Measurements from ENCODE around the gene SPAG9. TPM values are rescaled to one million over a fixed set of nuclear protein-coding genes. Genes with fewer than 3 reads are reported as not detected.
"Not testable (repeated sequence)": the region's sequence is repeated elsewhere in the genome, so short reads cannot be mapped to it uniquely, and the experiment has no call there.

Gene SPAG9
- total RNA-seq, 6 donors from 2014 or later = 87.5 to 233 (median 152) TPM

DNA sequence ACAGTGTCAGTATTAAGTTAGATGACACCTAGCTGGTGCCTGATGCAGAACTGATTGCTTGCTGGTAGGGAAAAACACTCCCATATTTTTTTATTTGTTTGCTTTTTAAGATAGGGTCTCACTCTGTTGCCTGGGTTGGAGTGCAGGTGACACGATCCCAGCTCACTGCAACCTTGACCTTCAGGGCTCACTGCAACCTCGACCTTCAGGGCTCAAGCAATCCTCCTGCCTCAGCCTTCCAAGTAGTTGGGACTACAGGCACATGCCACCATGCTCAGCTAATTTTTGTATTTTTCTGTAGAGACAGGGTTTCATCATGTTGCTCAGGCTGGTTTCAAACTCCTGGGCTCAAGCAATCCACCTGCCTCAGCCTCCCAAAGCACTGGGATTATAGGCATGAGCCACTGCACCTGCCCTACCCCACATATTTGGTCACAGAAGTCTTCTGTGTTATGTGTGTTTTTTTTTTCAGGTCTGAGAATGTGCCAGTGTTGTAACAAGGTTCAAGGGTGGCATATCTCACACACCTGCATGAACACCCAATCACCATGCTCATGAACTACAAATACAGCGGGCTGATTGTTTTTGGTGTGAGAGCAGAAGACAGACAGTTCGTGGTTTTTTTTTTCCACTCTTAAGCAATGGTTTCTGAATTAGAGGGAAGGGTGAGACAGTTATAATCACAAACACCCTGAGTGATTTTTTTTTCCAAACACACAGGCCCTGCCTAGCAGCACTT is 22.8 kb downstream of the SPAG9 start:
- Histone ChIP-seq H3K36me3 (no peaks in the 10 kb centered on the region), H3K4me3 (no peak overlapping the region), H3K27me3 (no peaks in the 10 kb centered on the region), H3K27ac (peak overlapping the region in 3 of 4 donors; percentile 27 to 48 (median 34)), H3K9me3 (no peaks in the 10 kb centered on the region), H3K4me1 (peaks cover 0 to 45% (median 23%) of the 10 kb centered on the region in 4 donors)
- peak in 1 of 2 donors; percentile 28 for DNase-seq
- TF ChIP-seq POLR2A (IDR thresholded peaks at IDR 0.05) (no peak), POLR2AphosphoS5 (IDR thresholded peaks at IDR 0.05) (no peak), EP300 (IDR thresholded peaks at IDR 0.05) (no peak)
- TF ChIP-seq, protein P1, sequence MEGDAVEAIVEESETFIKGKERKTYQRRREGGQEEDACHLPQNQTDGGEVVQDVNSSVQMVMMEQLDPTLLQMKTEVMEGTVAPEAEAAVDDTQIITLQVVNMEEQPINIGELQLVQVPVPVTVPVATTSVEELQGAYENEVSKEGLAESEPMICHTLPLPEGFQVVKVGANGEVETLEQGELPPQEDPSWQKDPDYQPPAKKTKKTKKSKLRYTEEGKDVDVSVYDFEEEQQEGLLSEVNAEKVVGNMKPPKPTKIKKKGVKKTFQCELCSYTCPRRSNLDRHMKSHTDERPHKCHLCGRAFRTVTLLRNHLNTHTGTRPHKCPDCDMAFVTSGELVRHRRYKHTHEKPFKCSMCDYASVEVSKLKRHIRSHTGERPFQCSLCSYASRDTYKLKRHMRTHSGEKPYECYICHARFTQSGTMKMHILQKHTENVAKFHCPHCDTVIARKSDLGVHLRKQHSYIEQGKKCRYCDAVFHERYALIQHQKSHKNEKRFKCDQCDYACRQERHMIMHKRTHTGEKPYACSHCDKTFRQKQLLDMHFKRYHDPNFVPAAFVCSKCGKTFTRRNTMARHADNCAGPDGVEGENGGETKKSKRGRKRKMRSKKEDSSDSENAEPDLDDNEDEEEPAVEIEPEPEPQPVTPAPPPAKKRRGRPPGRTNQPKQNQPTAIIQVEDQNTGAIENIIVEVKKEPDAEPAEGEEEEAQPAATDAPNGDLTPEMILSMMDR (IDR thresholded peaks at IDR 0.05) = no peak
- 64 to 66% methylated on average over 4 of the region's 4 CpGs for WGBS, 2 donors
- peak in 1 of 2 donors; percentile 69 for ATAC-seq (ENCODE audit: low FRiP score in 2 of 2)

GRCh38 chr17:51091635-51092034 is 29.0 kb downstream of the SPAG9 start:
- H3K36me3 ChIP-seq = peaks cover 0 to 2% (median 0%) of the 10 kb centered on the region in 4 donors
- WGBS, 2 donors = 62 to 88% methylated on average over 2 of the region's 2 CpGs
- H3K9me3 ChIP-seq = no peaks in the 10 kb centered on the region
- no peak for ATAC-seq (ENCODE audit: low FRiP score in 2 of 2)
- H3K27me3 ChIP-seq = no peaks in the 10 kb centered on the region
- no peak overlapping the region for H3K4me3 ChIP-seq
- H3K4me1 ChIP-seq = peaks cover 2 to 37% (median 15%) of the 10 kb centered on the region in 4 donors
- no peak for DNase-seq
- TF ChIP-seq POLR2A (IDR thresholded peaks at IDR 0.05) (no peak), EP300 (IDR thresholded peaks at IDR 0.05) (no peak), POLR2AphosphoS5 (IDR thresholded peaks at IDR 0.05) (no peak)
- TF ChIP-seq, protein P1 (IDR thresholded peaks at IDR 0.05) = no peak
- H3K27ac ChIP-seq = no peak overlapping the region

DNA sequence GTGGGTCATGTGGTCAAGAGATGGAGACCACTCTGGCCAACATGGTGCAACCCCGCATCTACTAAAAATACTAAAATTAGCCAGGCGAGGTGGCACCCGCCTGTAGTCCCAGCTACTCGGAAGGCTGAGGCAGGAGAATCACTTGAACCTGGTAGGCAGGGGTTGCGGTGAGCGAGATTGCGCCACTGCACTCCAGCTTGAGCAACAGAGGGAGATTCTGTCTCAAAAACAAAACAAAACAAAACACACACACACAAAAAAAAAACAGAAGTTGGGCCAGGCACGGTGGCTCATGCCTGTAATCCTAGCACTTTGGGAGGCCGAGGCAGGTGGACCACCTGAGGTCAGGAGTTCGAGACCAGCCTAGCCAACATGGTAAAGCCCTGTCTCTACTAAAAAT is 31.8 kb downstream of the SPAG9 start:
- peaks cover 12 to 45% (median 29%) of the 10 kb centered on the region in 4 donors for H3K4me1 ChIP-seq
- DNase-seq = peak in 1 of 2 donors; percentile 75

GRCh38 chr17:51088287-51088686 is 32.4 kb downstream of the SPAG9 start:
- H3K4me3 ChIP-seq = no peak overlapping the region
- DNase-seq (no peak), ATAC-seq (ENCODE audit: low FRiP score in 2 of 2) (no peak)
- TF ChIP-seq EP300 (IDR thresholded peaks at IDR 0.05) (no peak), POLR2A (IDR thresholded peaks at IDR 0.05) (no peak), POLR2AphosphoS5 (IDR thresholded peaks at IDR 0.05) (no peak)
- TF ChIP-seq, protein P1 (IDR thresholded peaks at IDR 0.05) = no peak
- WGBS, 2 donors = 88 to 89% methylated on average over 9 of the region's 9 CpGs
- H3K9me3 ChIP-seq = no peaks in the 10 kb centered on the region
- H3K27me3 ChIP-seq = no peaks in the 10 kb centered on the region
- peak overlapping the region in 3 of 4 donors; percentile 28 to 83 (median 67) for H3K27ac ChIP-seq
- peaks cover 0 to 2% (median 0%) of the 10 kb centered on the region in 4 donors for H3K36me3 ChIP-seq
- H3K4me1 ChIP-seq = peaks cover 12 to 45% (median 28%) of the 10 kb centered on the region in 4 donors

More for the DNA sequence above, 31.8 kb downstream of the SPAG9 start:
- H3K4me3 ChIP-seq, H3K36me3 ChIP-seq, H3K9me3 ChIP-seq, H3K27me3 ChIP-seq: not testable (repeated sequence)
- ATAC-seq (ENCODE audit: low FRiP score in 2 of 2) = peak in 1 of 2 donors; percentile 34
- H3K27ac ChIP-seq = peak overlapping the region in 2 of 4 donors; percentile 67 to 83
- 69 to 77% methylated on average over 10 of the region's 10 CpGs for WGBS, 2 donors
- peak; percentile 14 to 57 for TF ChIP-seq POLR2AphosphoS5 (IDR thresholded peaks at IDR 0.05)

DNA sequence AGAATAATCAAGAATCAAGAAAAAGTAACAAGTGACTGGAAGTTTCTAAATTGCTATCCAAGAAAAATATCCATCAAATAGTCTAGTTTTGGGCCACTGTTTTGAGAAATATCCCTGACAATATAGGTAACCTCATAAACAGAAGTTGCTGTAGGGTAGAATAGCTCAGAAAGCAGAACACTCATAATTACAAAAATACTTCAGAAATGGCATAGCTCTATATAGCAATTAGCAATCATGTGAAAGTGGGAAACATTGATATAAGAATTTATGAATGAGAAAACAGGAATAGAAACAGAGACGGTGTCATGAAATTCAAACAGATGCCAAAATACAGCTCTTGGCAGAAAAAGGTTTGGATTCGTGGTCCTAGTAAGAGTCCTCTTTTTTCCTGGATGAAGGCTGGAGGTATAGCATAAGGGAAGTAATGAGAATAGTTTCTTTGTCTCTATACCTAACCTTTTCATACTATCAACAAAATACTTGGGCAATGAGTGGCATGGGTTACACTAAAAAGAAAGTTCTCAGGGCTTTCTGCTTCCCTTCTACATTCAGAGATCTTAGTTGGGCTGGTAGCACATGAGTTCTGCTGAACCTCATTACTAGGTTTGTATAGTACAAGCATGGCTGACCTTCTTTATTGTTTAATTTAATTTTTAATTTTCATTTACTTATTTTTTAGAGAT is 33.5 kb downstream of the SPAG9 start:
- Histone ChIP-seq H3K27ac (peak overlapping the region in 2 of 4 donors; percentile 28 to 83), H3K4me1 (peaks cover 12 to 45% (median 28%) of the 10 kb centered on the region in 4 donors), H3K9me3 (no peaks in the 10 kb centered on the region), H3K36me3 (peaks cover 0 to 2% (median 0%) of the 10 kb centered on the region in 4 donors), H3K4me3 (no peak overlapping the region), H3K27me3 (no peaks in the 10 kb centered on the region)
- WGBS, 2 donors = 60 to 67% methylated on average over 2 of the region's 2 CpGs
- DNase-seq = no peak
- TF ChIP-seq POLR2AphosphoS5 (IDR thresholded peaks at IDR 0.05) = no peak
- ATAC-seq (ENCODE audit: low FRiP score in 2 of 2) = no peak

Measured in upper lobe of left lung (tissue), 6 donors.